Nephron progenitor cell (in vitro differentiated cells): ENCODE measurements around the gene KLHL12.

Experiments
- DNase-seq: peaks from one replicate; pipeline ENCODE4 v3.0.0; 2021
- H3K27ac Mint-ChIP-seq: 2 replicates; pipeline ENCODE4 v1.8.0; 2021; ENCODE audit warnings: mild to moderate bottlenecking, moderate library complexity, mixed read lengths
- H3K27me3 Mint-ChIP-seq: 2 replicates; pipeline ENCODE4 v1.8.0; 2021; ENCODE audit warnings: mild to moderate bottlenecking, low read depth, mixed read lengths; ENCODE audit not compliant: poor library complexity
- H3K36me3 Mint-ChIP-seq: 2 replicates; pipeline ENCODE4 v1.8.0; 2021; ENCODE audit warnings: low read depth, mixed read lengths
- H3K4me1 Mint-ChIP-seq: 2 replicates; pipeline ENCODE4 v1.8.0; 2021; ENCODE audit warnings: mixed read lengths
- H3K4me3 Mint-ChIP-seq: 2 replicates; pipeline ENCODE4 v1.8.0; 2021; ENCODE audit warnings: mild to moderate bottlenecking, moderate library complexity, mixed read lengths
- H3K9me3 Mint-ChIP-seq: 2 replicates; pipeline ENCODE4 v1.8.0; 2021; ENCODE audit warnings: mild to moderate bottlenecking, moderate library complexity, mixed read lengths
- CTCF ChIP-seq: fragments of 200-600 bp; sonication (generic); IDR thresholded peaks from 2 replicates; pipeline ENCODE4 v1.5.0; 2021; ENCODE audit warnings: antibody characterized with exemption

KLHL12 gene

GRCh38 chr1:202967684-202968281 is 40.7 kb upstream of the KLHL12 start:
- H3K27me3 Mint-ChIP-seq, result peaks cover 21% of the 10 kb centered on the region
- no peak overlapping the region for H3K27ac Mint-ChIP-seq
- H3K9me3 Mint-ChIP-seq, result no peaks in the 10 kb centered on the region
- peak overlapping the region; percentile 90 for H3K4me3 Mint-ChIP-seq
- H3K4me1 Mint-ChIP-seq, result peaks cover 23% of the 10 kb centered on the region
- DNase-seq, result no peak
- H3K36me3 Mint-ChIP-seq, result peaks cover 2% of the 10 kb centered on the region
- no peak for TF ChIP-seq CTCF

- no peak for TF ChIP-seq CTCF
- DNase-seq, result peak; percentile 10
- H3K27me3 Mint-ChIP-seq, result peaks cover 7% of the 10 kb centered on the region
- peaks cover 5% of the 10 kb centered on the region for H3K36me3 Mint-ChIP-seq
- H3K4me3 Mint-ChIP-seq, result peak overlapping the region; percentile 79
- H3K4me1 Mint-ChIP-seq, result peaks cover 23% of the 10 kb centered on the region
- no peaks in the 10 kb centered on the region for H3K9me3 Mint-ChIP-seq
- H3K27ac Mint-ChIP-seq, result peak overlapping the region; percentile 29
Observed at GRCh38 chr1:202966006-202966898, 39.2 kb upstream of the KLHL12 start.

GRCh38 chr1:202965422-202965821 is 38.4 kb upstream of the KLHL12 start:
- Mint-ChIP-seq H3K27me3 (peaks cover 9% of the 10 kb centered on the region), H3K4me3 (peak overlapping the region; percentile 79), H3K9me3 (no peaks in the 10 kb centered on the region), H3K36me3 (peaks cover 5% of the 10 kb centered on the region), H3K27ac (no peak overlapping the region), H3K4me1 (peaks cover 23% of the 10 kb centered on the region)
- no peak for TF ChIP-seq CTCF
- no peak for DNase-seq

- H3K9me3 Mint-ChIP-seq, result no peaks in the 10 kb centered on the region
- peak overlapping the region; percentile 43 for H3K4me3 Mint-ChIP-seq
- H3K27me3 Mint-ChIP-seq, result peaks cover 12% of the 10 kb centered on the region
- H3K36me3 Mint-ChIP-seq, result peaks cover 5% of the 10 kb centered on the region
- peaks cover 23% of the 10 kb centered on the region for H3K4me1 Mint-ChIP-seq
- no peak for DNase-seq
- no peak for TF ChIP-seq CTCF
- no peak overlapping the region for H3K27ac Mint-ChIP-seq
Observed at GRCh38 chr1:202964791-202965410, 37.9 kb upstream of the KLHL12 start.

GRCh38 chr1:202961220-202961880 is 34.3 kb upstream of the KLHL12 start:
- no peak overlapping the region for H3K4me3 Mint-ChIP-seq
- DNase-seq, result no peak

More at GRCh38 chr1:202961220-202961880, 34.3 kb upstream of the KLHL12 start:
- Mint-ChIP-seq H3K4me1 (peaks cover 33% of the 10 kb centered on the region), H3K9me3 (no peaks in the 10 kb centered on the region), H3K36me3 (peaks cover 5% of the 10 kb centered on the region), H3K27ac (peak overlapping the region; percentile 59), H3K27me3 (peaks cover 6% of the 10 kb centered on the region)
- no peak for TF ChIP-seq CTCF
